GM12872 (cell line): ENCODE results near the gene SMIM15.
A peak's percentile ranks its signal among the peaks of the same experiment; 100 is the strongest.

Experiments used
- TF ChIP-seq, protein P1 (sequence below): IDR thresholded peaks from 3 replicates; pipeline ENCODE4 v1.5.1; 2011; ENCODE audit warnings: low read depth, mild to moderate bottlenecking, low read length, moderate library complexity; ENCODE audit not compliant: insufficient read depth

Gene SMIM15

DNA sequence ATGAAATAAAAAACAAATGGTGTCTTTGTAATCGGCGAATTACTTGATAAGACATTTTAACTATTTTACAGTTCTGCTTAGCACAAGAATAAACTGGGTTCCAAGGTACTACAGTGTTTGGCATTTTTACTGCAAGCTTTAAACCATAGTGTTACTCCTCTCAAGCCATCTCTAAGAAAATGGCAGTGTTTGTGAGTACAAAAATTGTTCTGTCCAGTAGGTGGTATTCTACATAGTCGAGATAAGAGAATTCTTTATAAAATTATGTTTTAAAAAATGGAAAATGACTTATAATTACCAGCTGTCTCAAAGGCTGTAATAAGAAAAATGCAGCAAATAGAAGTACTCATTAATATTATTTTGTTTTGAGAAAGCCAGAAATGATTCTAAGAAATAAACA is 3.2 kb downstream of the SMIM15 start:
- TF ChIP-seq, protein P1, sequence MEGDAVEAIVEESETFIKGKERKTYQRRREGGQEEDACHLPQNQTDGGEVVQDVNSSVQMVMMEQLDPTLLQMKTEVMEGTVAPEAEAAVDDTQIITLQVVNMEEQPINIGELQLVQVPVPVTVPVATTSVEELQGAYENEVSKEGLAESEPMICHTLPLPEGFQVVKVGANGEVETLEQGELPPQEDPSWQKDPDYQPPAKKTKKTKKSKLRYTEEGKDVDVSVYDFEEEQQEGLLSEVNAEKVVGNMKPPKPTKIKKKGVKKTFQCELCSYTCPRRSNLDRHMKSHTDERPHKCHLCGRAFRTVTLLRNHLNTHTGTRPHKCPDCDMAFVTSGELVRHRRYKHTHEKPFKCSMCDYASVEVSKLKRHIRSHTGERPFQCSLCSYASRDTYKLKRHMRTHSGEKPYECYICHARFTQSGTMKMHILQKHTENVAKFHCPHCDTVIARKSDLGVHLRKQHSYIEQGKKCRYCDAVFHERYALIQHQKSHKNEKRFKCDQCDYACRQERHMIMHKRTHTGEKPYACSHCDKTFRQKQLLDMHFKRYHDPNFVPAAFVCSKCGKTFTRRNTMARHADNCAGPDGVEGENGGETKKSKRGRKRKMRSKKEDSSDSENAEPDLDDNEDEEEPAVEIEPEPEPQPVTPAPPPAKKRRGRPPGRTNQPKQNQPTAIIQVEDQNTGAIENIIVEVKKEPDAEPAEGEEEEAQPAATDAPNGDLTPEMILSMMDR = no peak

DNA sequence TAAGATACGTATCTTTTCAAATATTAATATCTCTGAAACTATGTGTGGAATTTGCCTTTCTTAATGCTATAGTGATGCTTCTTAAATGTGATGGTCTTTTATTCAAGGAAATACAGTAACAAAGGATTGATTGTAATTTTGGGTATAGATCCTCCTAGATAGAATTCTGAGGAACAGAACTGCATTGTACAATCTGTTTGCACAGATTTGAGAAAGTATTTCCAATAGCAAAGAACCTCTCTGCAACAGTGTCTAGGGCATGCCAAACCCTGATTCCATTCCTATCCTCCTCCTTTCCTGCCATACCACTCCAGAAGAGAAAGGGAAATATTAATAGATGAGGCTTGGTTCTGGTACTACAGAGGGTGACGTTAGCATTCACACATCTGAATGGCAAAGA is 10.4 kb downstream of the SMIM15 start:
- TF ChIP-seq, protein P1 = no peak

DNA sequence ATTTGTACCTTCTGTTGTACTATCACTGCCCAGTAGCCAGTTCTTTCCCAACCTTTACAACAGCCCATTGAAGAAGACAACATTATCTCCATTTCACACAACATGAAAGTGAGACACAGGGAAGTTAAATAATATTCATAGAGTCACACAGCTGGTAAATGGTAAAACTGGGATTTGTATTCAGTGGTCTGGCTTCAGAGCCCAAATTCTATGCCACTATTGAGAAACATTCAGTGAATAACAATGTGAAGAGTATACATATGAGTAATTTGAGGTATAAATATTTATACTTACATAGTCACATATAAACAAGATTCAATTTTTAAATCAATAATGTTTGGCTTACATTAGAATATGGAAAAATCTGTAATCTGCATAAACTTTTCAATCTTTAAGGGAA is 13.8 kb downstream of the SMIM15 start:
- TF ChIP-seq, protein P1 = no peak

DNA sequence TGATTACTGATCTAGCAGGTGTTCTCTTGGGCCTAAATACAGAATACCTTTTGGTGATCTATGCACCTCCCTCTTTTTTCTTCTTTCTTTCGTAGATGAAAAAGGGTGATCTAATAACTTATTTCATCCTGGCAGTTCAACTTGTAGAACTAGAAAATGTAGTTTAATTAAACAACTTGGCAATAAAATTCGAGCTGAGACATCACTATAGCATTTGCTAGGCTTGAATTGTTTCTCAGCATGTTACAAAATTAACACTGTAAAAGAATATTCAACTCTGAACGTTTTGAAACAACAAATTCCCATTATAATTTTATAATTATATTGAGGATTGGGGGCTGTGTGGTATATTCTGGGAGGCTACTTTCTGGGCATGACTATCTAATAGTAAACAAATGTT is 19.5 kb downstream of the SMIM15 start:
- TF ChIP-seq, protein P1 = no peak

DNA sequence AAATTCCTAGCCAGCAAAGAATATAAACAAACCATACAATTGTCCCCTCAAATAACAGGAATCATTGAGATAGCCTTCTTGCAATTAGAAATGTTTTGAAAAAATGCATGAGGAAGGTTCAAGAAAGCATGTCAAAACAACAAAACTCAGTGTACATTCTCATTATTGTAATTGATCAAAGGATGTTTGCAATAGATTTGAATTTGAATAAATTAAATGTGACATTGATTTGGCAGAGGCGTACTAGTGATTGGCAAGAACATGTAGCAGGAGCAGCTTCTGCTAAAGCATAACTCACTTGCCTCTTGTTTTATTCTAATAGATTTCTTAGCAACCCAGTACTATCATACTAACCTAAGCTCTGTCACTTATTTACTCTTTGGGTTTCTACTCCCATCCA is 19.9 kb downstream of the SMIM15 start:
- TF ChIP-seq, protein P1 = no peak

DNA sequence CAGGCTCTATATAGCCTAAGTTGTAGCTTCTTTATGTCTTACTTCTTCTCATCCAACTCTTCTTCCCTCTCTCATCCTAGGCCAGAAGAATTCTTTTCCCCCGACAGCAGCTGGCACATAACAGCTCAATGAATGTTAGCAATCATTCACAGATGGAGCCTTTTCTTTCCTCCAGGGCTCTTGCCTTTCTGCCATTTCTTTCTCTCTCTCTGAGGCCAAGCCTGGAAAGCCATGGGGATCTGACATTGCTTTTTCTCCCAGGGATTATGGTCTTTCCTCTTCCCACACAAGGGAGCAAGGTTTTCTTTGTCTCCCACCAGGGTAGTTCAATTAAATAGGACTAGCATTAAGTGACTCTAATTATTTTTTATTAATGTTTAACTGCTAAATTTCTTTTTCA is 20.5 kb downstream of the SMIM15 start:
- TF ChIP-seq, protein P1 = no peak

DNA sequence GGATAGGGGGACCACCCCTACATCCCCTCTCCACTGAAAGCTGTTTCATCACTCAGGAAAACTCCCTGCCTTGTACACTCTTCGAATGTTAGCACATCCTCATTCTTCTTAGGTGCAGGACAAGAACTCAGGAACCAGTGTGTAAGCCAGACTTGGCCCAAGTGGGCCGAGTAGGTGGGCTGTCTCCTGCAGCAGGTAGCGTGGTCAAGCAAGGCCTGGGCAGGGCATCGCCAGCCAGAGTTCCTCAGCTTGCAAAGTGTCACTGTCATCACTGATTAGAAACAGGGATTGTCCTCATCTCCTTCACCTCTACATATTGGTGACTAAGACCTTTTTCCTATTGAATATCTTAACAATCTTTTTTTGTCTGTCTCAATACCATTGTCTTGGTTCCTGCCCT is 22.3 kb downstream of the SMIM15 start:
- TF ChIP-seq, protein P1 = no peak

DNA sequence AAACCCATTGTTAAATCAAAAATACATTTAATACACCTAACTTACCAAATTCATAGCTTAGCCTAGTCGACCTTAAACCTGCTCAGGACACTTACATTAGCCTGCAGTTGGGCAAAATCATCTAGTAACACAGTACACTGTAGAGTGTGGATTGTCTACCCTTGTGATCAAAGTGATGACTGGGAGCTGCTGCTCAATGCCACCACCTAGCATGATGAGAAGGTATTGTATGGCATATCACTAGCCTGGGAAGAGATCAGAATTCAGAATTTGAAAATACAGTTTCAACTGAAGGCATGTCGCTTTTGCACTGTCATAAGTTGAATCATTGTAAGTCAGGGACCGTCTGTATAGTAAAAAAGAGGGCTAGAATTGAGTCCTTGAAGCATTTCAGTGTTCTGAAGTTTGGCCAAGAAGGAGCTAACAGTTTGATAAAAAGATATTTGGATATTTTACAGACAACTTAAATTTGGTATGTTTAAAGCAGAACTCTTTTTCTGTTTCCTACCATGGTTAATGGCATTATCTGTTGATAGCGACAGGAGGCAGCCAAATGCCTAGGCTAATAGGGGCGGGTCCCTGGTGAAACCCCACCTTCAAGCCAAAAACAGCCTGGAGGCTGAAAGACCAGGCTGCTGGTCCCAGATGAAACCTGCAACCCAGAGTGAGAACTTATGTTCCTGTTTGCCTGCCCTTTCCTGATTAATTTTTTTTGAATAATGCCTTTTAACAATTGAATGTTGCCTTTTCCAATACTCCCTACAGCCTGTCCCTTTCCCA is 23.0 kb downstream of the SMIM15 start:
- TF ChIP-seq, protein P1 = peak; percentile 20; the same call in 1 of the 3 replicates
